ENCODE data around the gene ZFPL1. TPM values are rescaled to one million over a fixed set of nuclear protein-coding genes. Genes with fewer than 3 reads are reported as not detected.

The ZFPL1 gene
- total and polyA plus RNA-seq, 2 donors (not counting 3 experiments of a cell fraction or from before 2014, with no cell fraction given): 37.6 to 139 TPM

- Histone ChIP-seq H3K9ac (replicated peaks; ENCODE audit: extremely low read depth, insufficient read depth, low read length) (no peak overlapping the region), H3K27me3 (ENCODE audit: control insufficient read depth in 2 of 2, insufficient read depth in 2 of 2, low read length in 2 of 2) (no peaks in the 10 kb centered on the region), H3K36me3 (ENCODE audit: control insufficient read depth in 2 of 2, extremely low read depth in 1 of 2, insufficient read depth in 2 of 2, low read length in 2 of 2) (peaks cover 11 to 48% of the 10 kb centered on the region in 2 experiments), H3K27ac (ENCODE audit: insufficient read depth, low read depth, low read length) (no peak overlapping the region), H3K9me3 (replicated peaks; ENCODE audit: control insufficient read depth, insufficient read depth, low read length) (no peaks in the 10 kb centered on the region), H3K79me2 (ENCODE audit: control insufficient read depth, insufficient read depth, low read length) (peaks cover 14% of the 10 kb centered on the region), H3K4me1 (ENCODE audit: control insufficient read depth, extremely low read depth, insufficient read depth, low read length) (peaks cover 12% of the 10 kb centered on the region), H3K4me2 (ENCODE audit: insufficient read depth, low read length) (no peak overlapping the region), H3K4me3 (replicated peaks in 1 of 3; ENCODE audit: insufficient read depth in 1 of 3, low read depth in 1 of 3, low read length in 3 of 3) (no peak overlapping the region), H4K20me1 (replicated peaks; ENCODE audit: control insufficient read depth, extremely low read depth, insufficient read depth, low read length) (no peaks in the 10 kb centered on the region), H2AFZ (ENCODE audit: low read depth, low read length) (no peak overlapping the region), H3K9me1 (replicated peaks; ENCODE audit: control insufficient read depth, extremely low read depth, insufficient read depth, low read length) (no peaks in the 10 kb centered on the region)
- no TSS peak for BruUV-seq (replicated peaks)
- CTCF ChIA-PET: interaction anchor here (1.1 to 2.0 kb wide), 3 partner anchors 14 to 198 kb away, joined by 3 to 7 read pairs (median 4); partner anchors contain the start of gene ZNHIT2
- TF ChIP-seq MYC (IDR thresholded peaks at IDR 0.05; ENCODE audit: low read depth, low read length) (no peak), GATA2 (IDR thresholded peaks at IDR 0.05; ENCODE audit: insufficient read depth, insufficient read length, low read depth, low read length) (no peak), MAX (IDR thresholded peaks at IDR 0.05; ENCODE audit: insufficient read depth, insufficient read length) (no peak), EZH2 (IDR thresholded peaks at IDR 0.05; ENCODE audit: borderline replicate concordance, low read depth, low read length, severe bottlenecking) (no peak), FOS (IDR thresholded peaks at IDR 0.05; ENCODE audit: borderline replicate concordance, insufficient read depth, low read length) (no peak), POLR2AphosphoS5 (IDR thresholded peaks at IDR 0.05; ENCODE audit: insufficient read depth, low read depth, low read length) (no peak), POLR2A (IDR thresholded peaks at IDR 0.05; ENCODE audit: low read depth, low read length) (no peak)
- DNase-seq (ENCODE audit: low read depth, low spot score) (no peak), FAIRE-seq (no peak)
- POLR2A ChIA-PET: no interaction called here
- intact Hi-C loops (cut with micrococcal nuclease): no loop called here
- dilution Hi-C loops (cut with MboI; ENCODE audit: extremely low pct_ligation_motif_present, low sequenced_read_pairs): no loop called here
These were observed 47.4 kb downstream of the ZFPL1 start for GRCh38 chr11:65131417-65131776.

- intact Hi-C loops (cut with micrococcal nuclease): no loop called here
- dilution Hi-C loops (cut with MboI; ENCODE audit: extremely low pct_ligation_motif_present, low sequenced_read_pairs): no loop called here
- peaks cover 7 to 44% of the 10 kb centered on the region in 2 experiments for H3K36me3 ChIP-seq (ENCODE audit: control insufficient read depth in 2 of 2, extremely low read depth in 1 of 2, insufficient read depth in 2 of 2, low read length in 2 of 2)
- H3K79me2 ChIP-seq (ENCODE audit: control insufficient read depth, insufficient read depth, low read length): peaks cover 14% of the 10 kb centered on the region
- ChIA-PET CTCF (interaction anchor here (1.1 to 2.0 kb wide), 3 partner anchors 14 to 198 kb away, joined by 3 to 7 read pairs (median 4); partner anchors contain the start of gene ZNHIT2), POLR2A (no interaction called here)
- H3K4me2 ChIP-seq (ENCODE audit: insufficient read depth, low read length): no peak overlapping the region
- no peak for FAIRE-seq
- H3K4me3 ChIP-seq (replicated peaks in 1 of 3; ENCODE audit: insufficient read depth in 1 of 3, low read depth in 1 of 3, low read length in 3 of 3): no peak overlapping the region
- no peaks in the 10 kb centered on the region for H3K9me3 ChIP-seq (replicated peaks; ENCODE audit: control insufficient read depth, insufficient read depth, low read length)
- H3K9me1 ChIP-seq (replicated peaks; ENCODE audit: control insufficient read depth, extremely low read depth, insufficient read depth, low read length): no peaks in the 10 kb centered on the region
- no peak overlapping the region for H2AFZ ChIP-seq (ENCODE audit: low read depth, low read length)
- TF ChIP-seq CTCF (IDR thresholded peaks at IDR 0.05; ENCODE audit: extremely low read depth in 1 of 2, insufficient read depth in 1 of 2, low read depth in 1 of 2, low read length in 2 of 2) (no peak), MYC (IDR thresholded peaks at IDR 0.05; ENCODE audit: low read depth, low read length) (no peak), MAX (IDR thresholded peaks at IDR 0.05; ENCODE audit: insufficient read depth, insufficient read length) (no peak), JUN (IDR thresholded peaks at IDR 0.05; ENCODE audit: borderline replicate concordance, insufficient read depth, insufficient read length, low read depth) (no peak), FOS (IDR thresholded peaks at IDR 0.05; ENCODE audit: borderline replicate concordance, insufficient read depth, low read length) (no peak), GATA2 (IDR thresholded peaks at IDR 0.05; ENCODE audit: insufficient read depth, insufficient read length, low read depth, low read length) (no peak), EZH2 (IDR thresholded peaks at IDR 0.05; ENCODE audit: borderline replicate concordance, low read depth, low read length, severe bottlenecking) (no peak), POLR2AphosphoS5 (IDR thresholded peaks at IDR 0.05; ENCODE audit: insufficient read depth, low read depth, low read length) (no peak), POLR2A (IDR thresholded peaks at IDR 0.05; ENCODE audit: low read depth, low read length) (no peak)
- no peak overlapping the region for H3K27ac ChIP-seq (ENCODE audit: insufficient read depth, low read depth, low read length)
- DNase-seq (ENCODE audit: low read depth, low spot score): no peak
- H4K20me1 ChIP-seq (replicated peaks; ENCODE audit: control insufficient read depth, extremely low read depth, insufficient read depth, low read length): no peaks in the 10 kb centered on the region
- no peaks in the 10 kb centered on the region for H3K27me3 ChIP-seq (ENCODE audit: control insufficient read depth in 2 of 2, insufficient read depth in 2 of 2, low read length in 2 of 2)
- H3K4me1 ChIP-seq (ENCODE audit: control insufficient read depth, extremely low read depth, insufficient read depth, low read length): peaks cover 12% of the 10 kb centered on the region
- BruUV-seq (replicated peaks): no TSS peak
- no peak overlapping the region for H3K9ac ChIP-seq (replicated peaks; ENCODE audit: extremely low read depth, insufficient read depth, low read length)
These were observed 47.8 kb downstream of the ZFPL1 start for GRCh38 chr11:65131895-65132237.

Measured in endothelial cell of umbilical vein (primary cell).